Cardiac muscle cell (in vitro differentiated cells and primary cell): Measurements from ENCODE around the gene TM9SF4. TPM values are rescaled to one million over a fixed set of nuclear protein-coding genes. Genes with fewer than 3 reads are reported as not detected.

Experiments used
- DNase-seq, 2 donors: peaks; one replicate each; pipeline versions ENCODE4 v3.0.0 to v3.0.0-alpha.2; 2010 to 2017; ENCODE audit warnings: low read depth in 1 of 2, low spot score in 1 of 2
- H3K27ac ChIP-seq: fragments of 200-600 bp; sonication (generic); 2 replicates; pipeline ENCODE4 v1.5.1; 2016
- H3K27me3 ChIP-seq: fragments of 200-600 bp; sonication (generic); 2 replicates; pipeline ENCODE4 v1.6.0; 2016; ENCODE audit warnings: control low read depth
- H3K36me3 ChIP-seq: fragments of 200-600 bp; sonication (generic); 2 replicates; pipeline ENCODE4 v1.5.1; 2016; ENCODE audit warnings: control low read depth
- H3K4me1 ChIP-seq: fragments of 200-600 bp; sonication (generic); 2 replicates; pipeline ENCODE4 v1.8.1; 2017; ENCODE audit warnings: low read depth, mild to moderate bottlenecking, mixed run types
- H3K4me3 ChIP-seq: fragments of 200-600 bp; sonication (generic); 2 replicates; pipeline ENCODE4 v1.5.1; 2016; ENCODE audit warnings: mild to moderate bottlenecking
- H3K9me3 ChIP-seq: fragments of 200-600 bp; sonication (generic); 2 replicates; pipeline ENCODE4 v1.5.1; 2017; ENCODE audit warnings: low read depth, mild to moderate bottlenecking, control low read depth
- CTCF ChIP-seq: IDR thresholded peaks from 2 replicates; pipeline ENCODE4 v1.5.1; 2012; ENCODE audit warnings: low read depth, mild to moderate bottlenecking, low read length
- polyA plus RNA-seq: library from polyadenylated mRNA; unstranded; fragments of >200 nt; fragmentation: Nextera tagmentation; extraction: Ambion mirVana; gene quantifications from 2 replicates; pipeline ENCODE4 v1.2.1, GENCODE V29; 2016
- total RNA-seq: library from RNA; depleted of rRNA; stranded (reverse); fragments of >200 nt; gene quantifications from 2 replicates; pipeline ENCODE4 v1.2.3, GENCODE V29; 2016

The TM9SF4 gene
- total and polyA plus RNA-seq, 2 experiments from 2014 or later, result 52.5 to 54.6 TPM

GRCh38 chr20:32216179-32217142, 106.9 kb downstream of the TM9SF4 start:
- no peak for TF ChIP-seq CTCF

More at GRCh38 chr20:32216179-32217142, 106.9 kb downstream of the TM9SF4 start:
- H3K4me3 ChIP-seq, result no peak overlapping the region
- no peak for DNase-seq
- H3K27me3 ChIP-seq, result no peaks in the 10 kb centered on the region
- no peak overlapping the region for H3K27ac ChIP-seq
- peaks cover 24% of the 10 kb centered on the region for H3K36me3 ChIP-seq
- no peaks in the 10 kb centered on the region for H3K9me3 ChIP-seq
- H3K4me1 ChIP-seq, result no peaks in the 10 kb centered on the region

Other genes starting within 250 kb of the TM9SF4 start
- gene DUSP15, start 239.2 kb upstream of the TM9SF4 start, total RNA-seq, result 20.3 and 23.6 TPM in 2 replicates
- 7.2 and 8.0 TPM in 2 replicates for gene DUSP15, start 239.2 kb upstream of the TM9SF4 start, polyA plus RNA-seq
- 0.15 TPM in 1 of 2 replicates, not detected in the other for gene TTLL9, start 239.1 kb upstream of the TM9SF4 start, total RNA-seq
- 0.09 and 0.47 TPM in 2 replicates for gene TTLL9, start 239.1 kb upstream of the TM9SF4 start, polyA plus RNA-seq
- gene PDRG1, start 157.7 kb upstream of the TM9SF4 start, total RNA-seq, result 12.6 and 14.4 TPM in 2 replicates
- 38.6 and 45.2 TPM in 2 replicates for gene PDRG1, start 157.7 kb upstream of the TM9SF4 start, polyA plus RNA-seq
- 0.03 and 0.04 TPM in 2 replicates for gene XKR7, start 141.6 kb upstream of the TM9SF4 start, total RNA-seq
- 0.02 TPM in 1 of 2 replicates, not detected in the other for gene XKR7, start 141.6 kb upstream of the TM9SF4 start, polyA plus RNA-seq
- 0.69 and 0.92 TPM in 2 replicates for gene CCM2L, start 99.3 kb upstream of the TM9SF4 start, total RNA-seq
- gene CCM2L, start 99.3 kb upstream of the TM9SF4 start, polyA plus RNA-seq, result 0.35 and 0.79 TPM in 2 replicates
- gene HCK, start 57.5 kb upstream of the TM9SF4 start, total RNA-seq, result not detected in 2 replicates
- not detected in 2 replicates for gene HCK, start 57.5 kb upstream of the TM9SF4 start, polyA plus RNA-seq
- gene PLAGL2, start 98.0 kb downstream of the TM9SF4 start, total RNA-seq, result 17.7 and 29.8 TPM in 2 replicates
- 18.3 and 29.3 TPM in 2 replicates for gene PLAGL2, start 98.0 kb downstream of the TM9SF4 start, polyA plus RNA-seq
- gene POFUT1, start 98.2 kb downstream of the TM9SF4 start, total RNA-seq, result 26.2 and 31.4 TPM in 2 replicates
- gene POFUT1, start 98.2 kb downstream of the TM9SF4 start, polyA plus RNA-seq, result 21.2 and 25.1 TPM in 2 replicates
- gene KIF3B, start 167.9 kb downstream of the TM9SF4 start, total RNA-seq, result 13.0 and 13.2 TPM in 2 replicates
- 4.7 and 6.2 TPM in 2 replicates for gene KIF3B, start 167.9 kb downstream of the TM9SF4 start, polyA plus RNA-seq
- gene ASXL1, start 248.6 kb downstream of the TM9SF4 start, total RNA-seq, result 32.6 and 82.4 TPM in 2 replicates
- 50.3 and 97.9 TPM in 2 replicates for gene ASXL1, start 248.6 kb downstream of the TM9SF4 start, polyA plus RNA-seq